Amniotic epithelial cell (primary cell): ENCODE data around the gene DPF1.
"Not testable (repeated sequence)": the region's sequence is repeated elsewhere in the genome, so short reads cannot be mapped to it uniquely, and the experiment has no call there.

Experiments
- DNase-seq: peaks from one replicate; pipeline ENCODE4 v3.0.0-alpha.2; 2010; ENCODE audit warnings: low read depth

Gene DPF1

GRCh38 chr19:38250821-38251563 is 27.0 kb upstream of the DPF1 start:
- peak; percentile 21 for DNase-seq

- no peak for DNase-seq
These were observed 26.4 kb upstream of the DPF1 start for GRCh38 chr19:38250428-38250820.

GRCh38 chr19:38248421-38248820 is 24.4 kb upstream of the DPF1 start:
- DNase-seq = no peak

GRCh38 chr19:38247734-38248268 is 23.8 kb upstream of the DPF1 start:
- no peak for DNase-seq

GRCh38 chr19:38247126-38247525 is 23.1 kb upstream of the DPF1 start:
- DNase-seq = no peak

GRCh38 chr19:38245826-38246498 is 21.9 kb upstream of the DPF1 start:
- peak; percentile 51 for DNase-seq

- DNase-seq = no peak
These were observed 19.3 kb upstream of the DPF1 start for GRCh38 chr19:38243279-38243673.

- DNase-seq = no peak
These were observed 15.8 kb upstream of the DPF1 start for GRCh38 chr19:38239816-38240215.

- no peak for DNase-seq
These were observed 10.6 kb upstream of the DPF1 start for GRCh38 chr19:38234615-38235014.

GRCh38 chr19:38233740-38234251 is 9.8 kb upstream of the DPF1 start:
- DNase-seq = peak; percentile 45

GRCh38 chr19:38231918-38232317 is 7.9 kb upstream of the DPF1 start:
- no peak for DNase-seq

GRCh38 chr19:38230506-38231133 is 6.6 kb upstream of the DPF1 start:
- not testable (repeated sequence) for DNase-seq

- DNase-seq = peak; percentile 85
These were observed 5.6 kb upstream of the DPF1 start for GRCh38 chr19:38229585-38230073.

- no peak for DNase-seq
These were observed 4.7 kb upstream of the DPF1 start for GRCh38 chr19:38228491-38229439.

GRCh38 chr19:38228005-38228377 is 4.0 kb upstream of the DPF1 start:
- no peak for DNase-seq

GRCh38 chr19:38227287-38228004 is 3.4 kb upstream of the DPF1 start:
- no peak for DNase-seq

- DNase-seq = not testable (repeated sequence)
These were observed 819 bp upstream of the DPF1 start for GRCh38 chr19:38224863-38225218.

- DNase-seq = no peak
These were observed 407 bp downstream of the DPF1 start for GRCh38 chr19:38223617-38224013.

- DNase-seq = no peak
These were observed 901 bp downstream of the DPF1 start for GRCh38 chr19:38223119-38223523.

GRCh38 chr19:38221919-38222830 is 1.8 kb downstream of the DPF1 start:
- peak; percentile 28 for DNase-seq
